GM04503 (cell line): ENCODE data around the gene KLHL3.
A peak's percentile ranks its signal among the peaks of the same experiment; 100 is the strongest.
"Not testable (repeated sequence)": the region's sequence is repeated elsewhere in the genome, so short reads cannot be mapped to it uniquely, and the experiment has no call there.

ENCODE experiments used
- DNase-seq: peaks from one replicate; pipeline ENCODE4 v3.0.0-alpha.2; 2012; ENCODE audit warnings: low read depth

Gene KLHL3

DNA sequence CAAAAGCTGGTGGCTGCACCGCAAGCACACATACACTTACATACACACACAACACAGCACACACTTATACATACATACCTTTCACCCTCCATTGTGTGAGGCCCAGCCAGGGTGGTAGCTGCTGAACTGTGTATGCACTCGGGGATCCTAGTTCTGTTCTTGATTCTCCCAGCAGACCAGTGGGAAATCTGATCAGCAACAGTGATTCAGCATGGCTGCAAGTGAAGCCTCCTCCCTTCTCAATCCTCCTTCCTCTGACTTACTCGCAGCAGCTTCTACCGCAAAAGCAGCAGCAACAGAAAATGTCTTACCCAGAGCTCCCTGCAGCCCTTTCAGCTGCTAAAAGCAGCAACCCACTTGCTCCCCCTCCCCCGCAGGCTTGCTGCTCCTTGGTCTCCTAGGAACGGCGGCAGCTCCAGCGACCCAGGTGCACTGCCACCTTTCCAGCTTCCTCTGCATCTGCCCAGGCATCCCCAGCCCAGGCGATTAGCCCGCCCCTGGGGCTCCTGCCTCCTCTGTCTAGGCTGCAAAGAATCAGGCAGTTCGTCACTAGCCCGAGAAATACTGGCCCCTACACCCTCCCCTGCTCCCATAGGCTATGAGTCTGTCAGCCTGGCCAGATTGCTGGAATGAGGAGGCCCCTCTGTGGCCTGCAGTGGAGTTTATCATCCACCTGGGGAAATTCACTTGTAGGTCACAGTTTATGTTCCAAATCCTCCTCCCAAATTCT lies at the start of gene KLHL3:
TSS of gene KLHL3 (minus strand) at position 535 of the 730 bp plus-strand sequence. CDS start at position 92, 443 bp downstream.
- DNase-seq, result no peak

GRCh38 chr5:137782984-137783536 lies 47.2 kb upstream of the KLHL3 start:
- DNase-seq, result no peak

- no peak for DNase-seq
Measured at GRCh38 chr5:137782055-137782454, 46.2 kb upstream of the KLHL3 start.

DNA sequence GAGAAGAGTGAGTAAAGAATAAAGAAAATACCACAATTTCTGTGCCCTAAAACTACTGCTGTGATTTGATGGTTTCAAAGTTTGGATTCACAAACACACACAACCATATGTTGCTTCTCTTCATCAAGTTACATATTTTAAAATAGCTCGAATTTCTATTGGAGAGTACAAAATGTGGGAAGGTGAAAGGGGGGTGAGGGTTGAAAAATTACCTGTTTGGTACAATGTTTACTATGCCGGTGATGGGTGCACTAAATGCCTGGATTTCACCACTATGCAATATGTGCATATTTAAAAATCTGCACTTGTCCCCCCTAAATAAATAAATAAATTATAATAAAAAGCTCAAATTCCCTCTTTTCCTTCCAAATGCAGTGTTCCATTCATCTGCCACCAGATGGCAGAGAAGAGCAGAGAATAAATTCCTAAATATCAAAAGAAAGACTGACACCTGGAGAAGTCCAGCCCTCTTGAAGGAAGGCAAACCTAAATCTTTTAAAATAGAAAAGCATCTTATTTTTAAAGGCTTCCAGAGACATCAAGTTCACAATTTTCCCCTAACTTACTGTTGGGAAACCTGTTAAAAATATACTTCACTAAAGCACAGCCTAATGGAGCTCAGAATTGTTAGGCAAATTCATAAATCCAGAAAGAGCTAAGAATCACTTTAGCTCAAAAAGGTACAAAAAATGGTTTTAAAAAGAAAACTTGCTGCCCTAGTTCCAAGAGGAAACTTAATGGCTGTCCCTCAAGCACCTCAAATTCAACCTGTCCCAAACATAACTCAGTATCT lies 43.1 kb upstream of the KLHL3 start:
- no peak for DNase-seq

GRCh38 chr5:137767937-137768336 lies 32.0 kb upstream of the KLHL3 start:
- not testable (repeated sequence) for DNase-seq

DNA sequence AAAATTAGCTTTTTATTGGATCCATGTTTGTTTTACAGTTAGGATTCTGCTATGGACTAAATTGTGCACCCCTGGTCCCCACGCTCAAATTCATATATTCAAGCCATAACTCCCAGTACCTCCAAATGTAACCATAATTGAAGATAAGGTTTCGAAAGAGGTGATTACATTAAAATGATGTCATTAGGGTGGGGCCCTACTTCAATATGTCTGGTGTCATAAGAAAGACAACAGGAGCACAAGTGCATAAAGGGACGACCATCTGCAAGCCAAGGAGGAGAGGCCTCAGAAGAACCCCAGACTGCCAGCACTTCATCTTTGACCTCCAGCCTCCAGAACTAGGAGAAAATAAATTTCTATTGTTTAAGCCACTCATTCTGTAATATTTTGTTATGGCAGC lies 25.7 kb upstream of the KLHL3 start:
- no peak for DNase-seq

DNA sequence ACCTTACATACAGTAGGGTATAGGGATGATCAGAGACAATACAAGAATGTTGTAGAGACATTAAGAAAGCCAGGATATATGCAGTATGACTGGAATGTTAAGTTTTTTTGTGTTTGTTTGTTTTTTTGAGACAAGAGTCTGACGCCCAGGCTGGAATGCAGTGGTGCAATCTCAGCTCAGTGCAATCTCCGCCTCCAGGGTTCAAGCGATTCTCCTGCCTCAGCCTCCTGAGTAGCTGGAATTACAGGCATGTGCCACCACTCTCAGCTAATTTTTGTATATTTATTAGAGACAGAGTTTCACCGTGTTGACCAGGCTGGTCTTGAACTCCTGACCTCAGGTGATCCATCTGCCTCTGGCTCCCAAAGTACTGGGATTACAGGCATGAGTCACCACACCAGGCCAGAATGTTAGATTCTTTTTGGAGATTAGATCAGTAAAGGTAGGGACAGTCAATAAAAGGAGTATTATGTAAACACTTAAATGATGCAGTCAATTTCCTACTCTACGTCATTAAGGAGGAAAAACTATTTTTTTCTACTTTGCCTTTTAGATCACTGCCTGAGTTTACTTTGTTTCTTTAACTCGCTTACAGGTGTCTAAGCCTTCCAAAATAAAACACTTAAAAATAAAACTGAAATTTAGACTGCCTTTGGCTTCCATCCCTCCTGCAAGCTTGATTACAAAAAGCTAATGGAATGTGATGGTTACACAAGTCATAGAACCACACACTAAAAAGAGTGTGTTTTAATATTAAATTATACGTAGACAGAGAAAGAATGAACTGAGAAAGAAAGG lies 25.0 kb upstream of the KLHL3 start:
- no peak for DNase-seq

GRCh38 chr5:137760294-137760693 lies 24.4 kb upstream of the KLHL3 start:
- no peak for DNase-seq

DNA sequence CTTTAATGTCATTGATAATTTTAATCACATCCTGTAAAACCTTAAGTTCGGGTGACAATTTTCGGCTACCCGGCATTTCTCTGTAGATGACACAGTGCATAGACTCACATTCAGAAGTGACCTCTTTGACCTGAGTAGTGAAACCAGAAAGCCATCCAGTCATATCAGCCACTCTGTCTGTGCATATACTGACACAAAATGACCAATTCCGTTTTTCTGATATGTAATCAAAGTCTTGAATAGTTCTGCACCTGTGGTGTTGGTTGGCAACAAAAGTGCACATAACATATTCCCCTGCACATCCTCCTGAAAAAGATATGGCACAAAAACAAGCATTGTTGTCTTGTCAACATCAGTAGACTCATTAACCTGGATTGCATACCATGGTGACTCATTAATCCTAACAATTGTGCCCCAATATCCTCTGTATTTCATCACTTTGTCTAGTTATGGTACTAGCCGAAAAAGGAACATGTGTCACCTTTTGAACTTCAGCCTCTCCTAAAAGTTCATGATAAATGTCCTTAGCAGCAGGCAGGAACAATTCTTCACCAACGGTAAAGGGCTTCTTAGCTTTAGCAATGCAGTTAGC lies 22.9 kb upstream of the KLHL3 start:
- no peak for DNase-seq

DNA sequence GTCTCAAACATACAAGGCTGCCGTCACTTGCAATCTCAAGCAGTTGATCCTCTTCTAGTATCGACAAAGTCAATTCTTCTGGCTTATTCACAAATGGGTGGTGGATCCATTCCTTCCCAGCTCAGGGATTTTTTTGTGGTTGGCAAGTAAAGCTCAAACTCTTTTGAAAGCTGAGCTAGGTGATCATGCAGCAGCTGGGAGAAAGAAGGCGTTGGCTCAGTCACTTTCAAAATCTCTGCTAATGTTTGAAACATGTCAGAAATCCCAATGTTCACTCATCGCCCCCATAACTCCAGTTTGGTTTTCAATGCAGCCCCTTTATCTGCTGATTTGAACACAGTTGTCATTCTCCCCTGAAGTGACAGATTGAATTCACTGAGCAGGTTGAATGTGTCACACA lies 22.2 kb upstream of the KLHL3 start:
- DNase-seq, result no peak

DNA sequence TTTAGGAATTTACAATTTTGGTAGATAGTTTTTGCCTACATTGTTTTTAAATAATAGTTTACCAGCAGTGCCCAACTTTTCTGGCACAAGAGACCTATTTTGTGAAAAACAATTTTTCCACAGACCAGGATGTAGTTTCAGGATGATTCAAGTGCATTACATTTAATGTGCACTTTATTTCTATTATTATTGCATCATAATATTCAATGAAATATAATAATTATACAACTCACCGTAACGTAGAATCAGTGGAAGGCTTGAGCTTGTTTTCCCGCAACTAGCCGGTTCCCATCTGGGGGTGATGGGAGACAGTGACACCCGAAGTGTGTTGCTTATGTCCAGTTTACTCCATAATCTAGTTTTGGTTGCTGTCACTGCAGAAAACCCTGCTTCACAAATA lies 21.7 kb upstream of the KLHL3 start:
- DNase-seq, result no peak

- DNase-seq, result no peak
Measured at GRCh38 chr5:137754961-137755762, 19.3 kb upstream of the KLHL3 start.

DNA sequence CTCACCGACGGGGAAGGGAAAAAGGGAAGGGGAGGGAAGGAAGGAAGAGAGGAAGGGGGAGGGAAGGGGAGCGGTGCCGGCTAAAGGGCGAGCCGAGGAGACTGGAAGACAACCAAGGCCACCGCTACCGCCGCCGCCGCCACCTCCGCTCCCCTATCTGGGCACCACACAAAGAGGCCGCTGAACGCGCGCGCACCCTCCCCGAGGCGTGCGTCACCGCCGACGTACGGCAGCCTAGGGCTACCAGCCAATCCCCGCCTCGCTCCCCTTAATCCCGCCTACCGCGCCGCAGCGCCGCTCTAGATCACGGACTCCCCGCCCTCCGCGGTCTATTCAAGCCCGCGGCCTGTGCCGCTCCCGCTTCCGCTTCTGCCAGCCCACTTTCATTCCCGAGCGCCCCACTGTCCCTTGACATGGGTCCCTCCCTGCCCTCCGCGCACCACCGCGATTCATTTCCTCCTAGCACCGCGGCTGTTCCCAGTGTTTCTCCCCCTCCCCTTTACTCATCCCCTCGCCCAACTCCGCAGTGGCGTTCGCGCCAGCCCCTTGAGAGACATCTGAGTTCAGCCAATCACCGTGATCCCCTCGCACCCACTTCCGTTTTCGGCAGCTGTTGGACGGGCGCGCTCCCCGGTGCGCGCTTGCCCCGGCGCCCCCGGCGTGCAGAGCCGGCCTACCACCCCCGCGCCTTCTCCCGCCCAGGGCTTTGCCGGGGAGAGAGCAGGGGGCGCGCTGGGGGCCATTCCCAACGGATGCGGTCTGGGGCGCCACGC lies 18.5 kb upstream of the KLHL3 start, which contains the start of gene HNRNPA0:
TSS of gene HNRNPA0 (minus strand) at position 176 of the 773 bp plus-strand sequence. CDS start 297 bp downstream, outside the sequence.
- peak; percentile 77 for DNase-seq

DNA sequence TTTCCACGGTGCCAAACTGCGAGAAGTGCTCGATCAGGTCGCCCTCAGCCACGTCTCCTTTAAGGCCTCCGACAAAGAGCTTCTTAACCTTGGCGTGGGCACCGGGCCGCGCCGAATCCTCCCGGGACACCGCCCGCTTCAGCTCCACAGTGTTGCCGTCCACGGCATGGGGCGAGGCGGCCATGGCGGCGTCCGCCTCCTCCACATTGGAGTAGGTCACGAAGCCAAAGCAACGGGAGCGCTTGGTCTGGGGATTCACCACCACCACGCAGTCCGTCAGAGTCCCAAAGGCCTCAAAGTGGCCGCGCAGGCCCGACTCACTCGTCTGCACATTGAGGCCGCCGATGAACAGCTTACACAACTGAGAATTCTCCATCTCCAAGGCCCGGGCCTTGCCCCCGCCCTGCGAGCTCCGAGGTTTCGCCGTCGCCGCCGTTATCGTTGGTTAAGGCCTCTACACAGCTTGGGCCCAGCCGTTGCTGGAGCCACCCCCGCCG lies 17.9 kb upstream of the KLHL3 start:
- DNase-seq, result no peak

DNA sequence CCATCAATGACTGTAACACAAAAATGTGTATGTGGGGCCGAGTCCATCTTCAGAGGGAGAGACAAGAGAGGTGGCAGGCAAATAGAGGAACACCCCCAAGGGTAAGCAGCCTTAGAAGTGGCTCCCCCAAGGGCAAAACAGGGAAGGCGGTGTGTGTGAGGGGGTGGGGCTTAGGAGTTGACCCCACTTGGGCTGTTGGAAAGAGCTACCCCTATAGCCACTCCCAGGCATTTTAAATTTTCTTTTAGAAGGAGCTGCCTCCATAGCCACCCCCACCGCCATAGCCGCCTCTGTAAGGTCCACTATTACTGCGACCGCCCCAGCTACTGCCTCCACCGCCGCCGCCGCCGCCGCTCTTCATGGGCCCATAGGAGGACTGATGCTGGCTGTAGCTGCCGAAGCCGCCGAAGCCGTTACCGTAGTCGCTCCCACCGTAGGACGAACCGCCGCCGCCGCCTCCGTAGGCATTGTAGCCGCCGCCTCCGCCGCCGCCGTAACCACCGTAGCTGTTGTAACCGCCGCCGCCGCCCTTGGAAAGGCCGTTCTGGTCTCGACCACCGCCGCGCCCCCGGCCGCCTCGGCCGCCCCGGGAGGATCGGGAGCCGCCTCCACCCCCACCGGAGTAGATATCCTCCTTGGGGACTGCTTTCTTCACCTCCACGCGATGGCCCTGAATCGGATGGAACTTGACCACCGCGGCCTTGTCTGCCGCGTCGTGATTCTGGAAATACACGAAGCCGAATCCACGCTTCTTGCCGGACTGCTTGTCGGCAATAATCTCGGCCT lies 17.2 kb upstream of the KLHL3 start:
- no peak for DNase-seq

- no peak for DNase-seq
Measured at GRCh38 chr5:137751869-137752491, 16.1 kb upstream of the KLHL3 start.

- DNase-seq, result no peak
Measured at GRCh38 chr5:137750436-137750835, 14.5 kb upstream of the KLHL3 start.

DNA sequence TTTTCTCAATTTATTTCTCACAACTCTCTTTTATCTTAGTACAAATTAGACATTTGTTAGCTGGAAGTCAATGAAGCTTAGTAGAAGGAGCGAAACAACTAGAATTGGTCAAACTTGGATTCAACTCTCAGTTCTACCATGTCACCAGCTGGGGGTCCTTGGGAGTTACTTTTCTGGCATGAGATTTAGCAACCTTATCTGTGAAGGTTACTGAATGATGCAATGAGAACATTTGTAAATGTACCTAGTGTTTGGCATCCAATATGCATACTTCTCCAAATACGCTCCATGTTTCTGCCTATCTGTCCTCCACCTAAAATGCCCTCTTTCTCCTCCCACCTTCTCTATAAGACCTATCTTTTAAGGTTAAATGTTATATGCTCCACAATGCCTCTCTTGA lies 12.0 kb upstream of the KLHL3 start:
- DNase-seq, result no peak
